ENCODE data around the gene LCOR.
"Not testable (repeated sequence)": the region's sequence is repeated elsewhere in the genome, so short reads cannot be mapped to it uniquely, and the experiment has no call there.

LCOR gene

DNA sequence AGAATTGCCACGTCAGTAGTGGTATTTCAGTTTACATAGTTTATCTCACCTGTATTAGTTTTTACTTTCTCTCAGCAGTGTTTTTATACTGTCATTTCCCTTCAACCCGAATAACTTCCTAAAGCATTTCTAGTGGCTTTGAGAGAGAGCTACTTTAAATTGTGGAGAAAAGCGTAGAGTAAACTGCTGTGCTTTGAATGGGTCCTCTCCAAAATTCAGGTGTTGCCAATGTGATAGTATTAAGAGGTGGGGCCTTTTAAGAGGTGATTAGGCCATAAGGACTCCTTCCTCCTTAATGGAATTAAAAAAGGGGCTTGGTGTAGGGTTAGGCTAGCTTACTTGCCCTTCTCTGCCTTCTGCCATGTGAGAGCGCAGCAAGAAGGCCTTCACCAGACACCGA is 98.4 kb downstream of the LCOR start:
- TF ChIP-seq CTCF (IDR thresholded peaks at IDR 0.05; ENCODE audit: insufficient read depth, missing control alignments), result no peak
- FAIRE-seq (no peak), DNase-seq (ENCODE audit: insufficient read length, low spot score) (no peak)

- FAIRE-seq, result no peak
- no peak for DNase-seq (ENCODE audit: insufficient read length, low spot score)
- no peak for TF ChIP-seq CTCF (IDR thresholded peaks at IDR 0.05; ENCODE audit: insufficient read depth, missing control alignments)
These were observed 103.0 kb downstream of the LCOR start for GRCh38 chr10:96935148-96935547.

DNA sequence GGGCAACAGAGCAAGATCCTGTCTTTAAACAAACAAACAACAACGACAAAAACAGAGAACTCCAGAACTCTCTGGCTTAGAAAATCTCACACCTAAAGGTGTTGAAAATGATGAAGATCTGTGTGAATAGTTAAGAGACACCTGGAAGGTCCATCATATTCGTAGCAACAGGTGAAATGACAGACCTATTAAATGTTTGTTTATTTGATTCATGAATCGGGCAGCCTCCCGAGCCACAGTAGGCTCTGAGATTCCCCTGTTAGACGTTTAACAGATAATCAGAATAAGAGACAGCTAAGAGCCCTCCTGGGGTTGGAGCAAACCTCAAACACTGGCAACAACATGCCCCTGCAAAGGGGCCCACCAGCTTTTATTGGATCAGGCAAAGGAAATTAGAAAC is 103.7 kb downstream of the LCOR start:
- DNase-seq (ENCODE audit: insufficient read length, low spot score), result no peak
- TF ChIP-seq CTCF (IDR thresholded peaks at IDR 0.05; ENCODE audit: insufficient read depth, missing control alignments), result no peak
- FAIRE-seq, result no peak

- not testable (repeated sequence) for DNase-seq (ENCODE audit: insufficient read length, low spot score); FAIRE-seq
These were observed 111.1 kb downstream of the LCOR start for GRCh38 chr10:96943161-96943560.

GRCh38 chr10:96947036-96947435 is 114.9 kb downstream of the LCOR start:
- DNase-seq (ENCODE audit: insufficient read length, low spot score) (no peak), FAIRE-seq (no peak)
- TF ChIP-seq CTCF (IDR thresholded peaks at IDR 0.05; ENCODE audit: insufficient read depth, missing control alignments), result no peak

GRCh38 chr10:96949039-96949683 is 117.1 kb downstream of the LCOR start:
- FAIRE-seq (no peak), DNase-seq (ENCODE audit: insufficient read length, low spot score) (no peak)
- no peak for TF ChIP-seq CTCF (IDR thresholded peaks at IDR 0.05; ENCODE audit: insufficient read depth, missing control alignments)

DNA sequence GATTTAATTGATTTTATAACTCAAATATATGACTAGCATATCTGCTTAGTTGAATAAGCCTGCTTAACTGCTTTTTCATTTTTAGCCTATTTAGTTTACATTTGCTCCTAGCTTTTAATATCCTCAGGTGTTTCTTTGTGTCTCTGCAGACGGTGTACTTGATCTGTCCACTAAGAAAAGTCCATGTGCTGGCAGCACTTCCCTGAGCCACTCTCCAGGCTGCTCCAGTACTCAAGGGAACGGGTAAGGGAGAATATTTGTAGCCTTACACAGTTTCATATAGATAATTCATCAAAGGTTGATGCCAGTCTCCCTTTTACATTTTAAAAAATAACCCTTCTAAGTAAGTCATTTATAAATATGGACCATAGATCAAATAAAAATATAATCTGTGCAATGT is 119.9 kb downstream of the LCOR start:
- TF ChIP-seq CTCF (IDR thresholded peaks at IDR 0.05; ENCODE audit: insufficient read depth, missing control alignments), result no peak
- FAIRE-seq, result no peak

GRCh38 chr10:96955794-96956193 is 123.7 kb downstream of the LCOR start:
- no peak for TF ChIP-seq CTCF (IDR thresholded peaks at IDR 0.05; ENCODE audit: insufficient read depth, missing control alignments)
- FAIRE-seq, result no peak
- no peak for DNase-seq (ENCODE audit: insufficient read length, low spot score)

More for the DNA sequence above, 119.9 kb downstream of the LCOR start:
- DNase-seq (ENCODE audit: insufficient read length, low spot score), result no peak

All from D721Med (cell line).